ENCODE measurements around the gene ANKRD50. TPM values are rescaled to one million over a fixed set of nuclear protein-coding genes. Genes with fewer than 3 reads are reported as not detected.

ANKRD50 gene
- polyA plus RNA-seq, 1 donor from 2014 or later = 17.0 TPM

DNA sequence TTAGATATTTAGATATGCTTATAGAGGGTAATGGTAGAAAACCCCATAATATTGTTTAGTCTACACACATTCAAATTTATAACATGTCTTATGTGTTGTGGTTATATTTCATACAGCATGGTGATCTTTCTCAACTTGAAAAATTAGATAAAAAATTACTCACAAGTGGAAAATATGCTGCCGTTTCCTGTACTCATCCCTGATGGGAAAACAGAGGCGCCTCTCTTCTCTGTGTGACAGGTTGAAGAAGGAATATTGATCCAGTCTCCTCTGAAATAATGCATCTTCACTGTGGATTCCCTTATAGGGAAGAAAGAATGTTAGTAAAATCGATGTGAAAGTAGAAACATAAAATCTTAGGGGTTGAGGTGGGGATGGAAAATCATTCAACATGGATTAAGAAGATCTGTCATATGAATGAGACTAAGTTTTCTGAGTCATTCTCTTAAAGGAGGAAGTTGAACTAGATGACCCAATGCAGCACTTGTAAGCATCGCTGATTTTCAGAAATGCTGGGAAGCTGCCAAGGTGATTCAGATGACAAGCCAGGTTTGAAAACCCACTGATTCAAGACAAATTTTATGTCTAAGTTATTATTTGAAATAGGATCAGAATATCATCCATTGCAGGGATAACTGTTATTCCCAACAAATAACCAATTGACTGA is 70.7 kb downstream of the ANKRD50 start:
- Histone ChIP-seq H3K27ac (ENCODE audit: low read length) (no peak overlapping the region), H3K79me2 (replicated peaks; ENCODE audit: insufficient read depth, low read length) (no peaks in the 10 kb centered on the region), H3K27me3 (ENCODE audit: insufficient read depth, low read depth, low read length) (peaks cover 12% of the 10 kb centered on the region), H3K9me3 (ENCODE audit: low read length) (no peaks in the 10 kb centered on the region), H3F3A (ENCODE audit: insufficient read depth, low read length, poor library complexity, severe bottlenecking) (no peaks in the 10 kb centered on the region), H2AFZ (ENCODE audit: low read depth, low read length) (no peak overlapping the region), H3K36me3 (ENCODE audit: insufficient read depth, low read length) (no peaks in the 10 kb centered on the region), H3K4me3 (ENCODE audit: low read length) (no peak overlapping the region), H3K9ac (ENCODE audit: low read length) (no peak overlapping the region), H4K20me1 (ENCODE audit: insufficient read depth) (no peaks in the 10 kb centered on the region), H3K4me2 (ENCODE audit: low read length) (no peak overlapping the region), H3K9me2 (ENCODE audit: insufficient read depth, low read length) (no peaks in the 10 kb centered on the region)
- TF ChIP-seq TAF1 (IDR thresholded peaks at IDR 0.05; ENCODE audit: low read depth) = no peak
- no peak for TF ChIP-seq RAD21 (conservative IDR thresholded peaks at IDR 0.05)
- no peak for TF ChIP-seq EZH2 (IDR thresholded peaks at IDR 0.05; ENCODE audit: borderline replicate concordance, insufficient read depth, low read length, poor library complexity, severe bottlenecking)
- no peak for TF ChIP-seq POLR2AphosphoS5 (IDR thresholded peaks at IDR 0.05)
- TF ChIP-seq EP300 (conservative IDR thresholded peaks at IDR 0.05; ENCODE audit: poor library complexity, severe bottlenecking) = no peak
- no peak for TF ChIP-seq SMC3 (conservative IDR thresholded peaks at IDR 0.05; ENCODE audit: poor library complexity)
- TF ChIP-seq, protein P1, sequence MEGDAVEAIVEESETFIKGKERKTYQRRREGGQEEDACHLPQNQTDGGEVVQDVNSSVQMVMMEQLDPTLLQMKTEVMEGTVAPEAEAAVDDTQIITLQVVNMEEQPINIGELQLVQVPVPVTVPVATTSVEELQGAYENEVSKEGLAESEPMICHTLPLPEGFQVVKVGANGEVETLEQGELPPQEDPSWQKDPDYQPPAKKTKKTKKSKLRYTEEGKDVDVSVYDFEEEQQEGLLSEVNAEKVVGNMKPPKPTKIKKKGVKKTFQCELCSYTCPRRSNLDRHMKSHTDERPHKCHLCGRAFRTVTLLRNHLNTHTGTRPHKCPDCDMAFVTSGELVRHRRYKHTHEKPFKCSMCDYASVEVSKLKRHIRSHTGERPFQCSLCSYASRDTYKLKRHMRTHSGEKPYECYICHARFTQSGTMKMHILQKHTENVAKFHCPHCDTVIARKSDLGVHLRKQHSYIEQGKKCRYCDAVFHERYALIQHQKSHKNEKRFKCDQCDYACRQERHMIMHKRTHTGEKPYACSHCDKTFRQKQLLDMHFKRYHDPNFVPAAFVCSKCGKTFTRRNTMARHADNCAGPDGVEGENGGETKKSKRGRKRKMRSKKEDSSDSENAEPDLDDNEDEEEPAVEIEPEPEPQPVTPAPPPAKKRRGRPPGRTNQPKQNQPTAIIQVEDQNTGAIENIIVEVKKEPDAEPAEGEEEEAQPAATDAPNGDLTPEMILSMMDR (IDR thresholded peaks at IDR 0.05; ENCODE audit: poor library complexity, severe bottlenecking) = no peak
- TF ChIP-seq, protein P2, sequence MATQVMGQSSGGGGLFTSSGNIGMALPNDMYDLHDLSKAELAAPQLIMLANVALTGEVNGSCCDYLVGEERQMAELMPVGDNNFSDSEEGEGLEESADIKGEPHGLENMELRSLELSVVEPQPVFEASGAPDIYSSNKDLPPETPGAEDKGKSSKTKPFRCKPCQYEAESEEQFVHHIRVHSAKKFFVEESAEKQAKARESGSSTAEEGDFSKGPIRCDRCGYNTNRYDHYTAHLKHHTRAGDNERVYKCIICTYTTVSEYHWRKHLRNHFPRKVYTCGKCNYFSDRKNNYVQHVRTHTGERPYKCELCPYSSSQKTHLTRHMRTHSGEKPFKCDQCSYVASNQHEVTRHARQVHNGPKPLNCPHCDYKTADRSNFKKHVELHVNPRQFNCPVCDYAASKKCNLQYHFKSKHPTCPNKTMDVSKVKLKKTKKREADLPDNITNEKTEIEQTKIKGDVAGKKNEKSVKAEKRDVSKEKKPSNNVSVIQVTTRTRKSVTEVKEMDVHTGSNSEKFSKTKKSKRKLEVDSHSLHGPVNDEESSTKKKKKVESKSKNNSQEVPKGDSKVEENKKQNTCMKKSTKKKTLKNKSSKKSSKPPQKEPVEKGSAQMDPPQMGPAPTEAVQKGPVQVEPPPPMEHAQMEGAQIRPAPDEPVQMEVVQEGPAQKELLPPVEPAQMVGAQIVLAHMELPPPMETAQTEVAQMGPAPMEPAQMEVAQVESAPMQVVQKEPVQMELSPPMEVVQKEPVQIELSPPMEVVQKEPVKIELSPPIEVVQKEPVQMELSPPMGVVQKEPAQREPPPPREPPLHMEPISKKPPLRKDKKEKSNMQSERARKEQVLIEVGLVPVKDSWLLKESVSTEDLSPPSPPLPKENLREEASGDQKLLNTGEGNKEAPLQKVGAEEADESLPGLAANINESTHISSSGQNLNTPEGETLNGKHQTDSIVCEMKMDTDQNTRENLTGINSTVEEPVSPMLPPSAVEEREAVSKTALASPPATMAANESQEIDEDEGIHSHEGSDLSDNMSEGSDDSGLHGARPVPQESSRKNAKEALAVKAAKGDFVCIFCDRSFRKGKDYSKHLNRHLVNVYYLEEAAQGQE (IDR thresholded peaks at IDR 0.05; ENCODE audit: borderline replicate concordance) = no peak
- no peak for TF ChIP-seq MXI1 (conservative IDR thresholded peaks at IDR 0.05; ENCODE audit: poor library complexity, severe bottlenecking)

DNA sequence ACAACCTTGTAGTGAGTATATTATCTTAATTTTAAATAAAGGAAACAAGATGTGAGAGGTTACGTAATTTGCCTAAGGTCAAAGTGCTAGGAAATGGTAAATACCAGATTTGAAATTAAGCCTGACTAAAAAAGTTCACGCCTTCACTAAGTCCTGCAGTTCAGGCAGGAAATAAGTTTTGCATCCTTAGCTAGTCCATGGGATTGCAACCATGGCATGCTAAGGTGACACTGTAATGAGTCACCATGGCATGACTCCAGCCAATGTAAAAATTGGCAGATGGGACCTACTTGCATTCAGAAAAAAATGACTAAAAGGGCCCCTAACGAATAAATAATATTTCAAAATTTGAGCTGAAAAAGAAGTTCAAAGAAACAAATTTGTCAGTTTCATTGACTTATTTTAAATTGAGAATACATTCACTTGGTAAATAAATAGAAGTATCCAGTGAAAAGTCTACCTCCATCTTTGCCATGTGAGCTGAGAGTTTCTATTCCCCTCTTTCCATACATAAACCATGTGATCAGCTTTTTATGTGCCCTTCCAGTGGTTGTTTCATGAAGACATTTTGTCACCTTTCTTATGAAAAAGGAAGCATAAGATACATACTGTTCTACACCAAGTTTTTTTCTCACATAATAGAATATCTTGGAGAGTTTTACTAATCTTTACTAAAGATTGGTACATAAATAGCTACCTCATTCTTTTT is 72.4 kb downstream of the ANKRD50 start:
- no peaks in the 10 kb centered on the region for H4K20me1 ChIP-seq (ENCODE audit: insufficient read depth)

More for the DNA sequence above, 72.4 kb downstream of the ANKRD50 start:
- Histone ChIP-seq H3F3A (ENCODE audit: insufficient read depth, low read length, poor library complexity, severe bottlenecking) (no peaks in the 10 kb centered on the region), H3K9me2 (ENCODE audit: insufficient read depth, low read length) (no peaks in the 10 kb centered on the region), H3K36me3 (ENCODE audit: insufficient read depth, low read length) (no peaks in the 10 kb centered on the region), H3K27ac (ENCODE audit: low read length) (no peak overlapping the region), H3K27me3 (ENCODE audit: insufficient read depth, low read depth, low read length) (peaks cover 15% of the 10 kb centered on the region), H3K79me2 (replicated peaks; ENCODE audit: insufficient read depth, low read length) (no peaks in the 10 kb centered on the region), H3K9me3 (ENCODE audit: low read length) (no peaks in the 10 kb centered on the region), H3K4me3 (ENCODE audit: low read length) (no peak overlapping the region), H3K9ac (ENCODE audit: low read length) (no peak overlapping the region), H3K4me2 (ENCODE audit: low read length) (no peak overlapping the region), H2AFZ (ENCODE audit: low read depth, low read length) (no peak overlapping the region)
- TF ChIP-seq SMC3 (conservative IDR thresholded peaks at IDR 0.05; ENCODE audit: poor library complexity) = no peak
- no peak for TF ChIP-seq POLR2AphosphoS5 (IDR thresholded peaks at IDR 0.05)
- TF ChIP-seq TAF1 (IDR thresholded peaks at IDR 0.05; ENCODE audit: low read depth) = no peak
- no peak for TF ChIP-seq RAD21 (conservative IDR thresholded peaks at IDR 0.05)
- no peak for TF ChIP-seq MXI1 (conservative IDR thresholded peaks at IDR 0.05; ENCODE audit: poor library complexity, severe bottlenecking)
